Fibroblast of pulmonary artery (primary cell): ENCODE measurements around the gene NUTM1.

Source experiments
- DNase-seq: peaks from one replicate; pipeline ENCODE4 v3.0.0-alpha.2; 2010; ENCODE audit warnings: low read depth
- H3K4me3 ChIP-seq: replicated peaks from 2 replicates; pipeline ENCODE4 v1.5.1; 2011; ENCODE audit warnings: low read depth, mild to moderate bottlenecking, control low read depth, low read length, moderate library complexity
- TF ChIP-seq, protein P1 (sequence below): IDR thresholded peaks from 2 replicates; pipeline ENCODE4 v1.5.1; 2011; ENCODE audit warnings: mild to moderate bottlenecking, control low read depth, low read length, inconsistent platforms; ENCODE audit errors: missing control alignments

The NUTM1 gene

DNA sequence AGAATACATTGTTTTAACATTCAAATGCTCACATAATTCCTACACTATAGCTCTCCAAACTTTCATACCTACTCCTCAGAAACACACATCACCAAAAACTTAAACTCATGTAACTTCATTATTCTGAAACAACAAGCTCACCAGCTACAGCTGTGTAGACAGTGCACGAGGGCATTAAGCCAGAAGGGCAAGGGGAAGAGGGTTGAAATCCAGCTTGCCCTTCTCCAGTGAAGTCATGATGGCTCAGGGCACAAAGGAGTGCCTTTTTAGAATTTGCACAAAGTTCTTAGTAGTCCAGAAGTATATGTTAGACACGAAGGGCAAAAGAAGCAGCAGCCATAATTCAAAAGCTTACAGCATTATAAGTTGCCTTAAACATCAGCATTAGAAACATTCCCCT lies 14.1 kb upstream of the NUTM1 start:
- TF ChIP-seq, protein P1, sequence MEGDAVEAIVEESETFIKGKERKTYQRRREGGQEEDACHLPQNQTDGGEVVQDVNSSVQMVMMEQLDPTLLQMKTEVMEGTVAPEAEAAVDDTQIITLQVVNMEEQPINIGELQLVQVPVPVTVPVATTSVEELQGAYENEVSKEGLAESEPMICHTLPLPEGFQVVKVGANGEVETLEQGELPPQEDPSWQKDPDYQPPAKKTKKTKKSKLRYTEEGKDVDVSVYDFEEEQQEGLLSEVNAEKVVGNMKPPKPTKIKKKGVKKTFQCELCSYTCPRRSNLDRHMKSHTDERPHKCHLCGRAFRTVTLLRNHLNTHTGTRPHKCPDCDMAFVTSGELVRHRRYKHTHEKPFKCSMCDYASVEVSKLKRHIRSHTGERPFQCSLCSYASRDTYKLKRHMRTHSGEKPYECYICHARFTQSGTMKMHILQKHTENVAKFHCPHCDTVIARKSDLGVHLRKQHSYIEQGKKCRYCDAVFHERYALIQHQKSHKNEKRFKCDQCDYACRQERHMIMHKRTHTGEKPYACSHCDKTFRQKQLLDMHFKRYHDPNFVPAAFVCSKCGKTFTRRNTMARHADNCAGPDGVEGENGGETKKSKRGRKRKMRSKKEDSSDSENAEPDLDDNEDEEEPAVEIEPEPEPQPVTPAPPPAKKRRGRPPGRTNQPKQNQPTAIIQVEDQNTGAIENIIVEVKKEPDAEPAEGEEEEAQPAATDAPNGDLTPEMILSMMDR = no peak
- DNase-seq = no peak
- no peak overlapping the region for H3K4me3 ChIP-seq

DNA sequence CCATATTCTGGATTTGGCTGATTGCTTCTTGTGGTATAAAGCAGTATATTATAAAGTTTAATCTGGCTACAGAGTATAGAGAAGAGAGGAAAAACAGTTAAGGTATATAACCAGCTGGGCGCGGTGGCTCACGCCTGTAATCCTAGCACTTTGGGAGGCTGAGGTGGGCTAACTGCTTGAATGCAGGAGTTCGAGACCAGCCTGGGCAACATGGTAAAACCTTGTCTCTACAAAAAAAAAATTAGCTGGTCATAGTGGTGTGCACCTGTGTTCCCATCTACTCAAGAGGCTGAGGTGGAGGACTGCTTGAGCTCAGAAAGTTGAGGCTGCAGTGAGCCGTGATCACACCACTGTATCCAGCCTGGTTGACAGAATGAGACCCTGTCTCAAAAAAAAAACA lies 12.8 kb upstream of the NUTM1 start:
- no peak overlapping the region for H3K4me3 ChIP-seq
- DNase-seq = no peak
- TF ChIP-seq, protein P1 = no peak

DNA sequence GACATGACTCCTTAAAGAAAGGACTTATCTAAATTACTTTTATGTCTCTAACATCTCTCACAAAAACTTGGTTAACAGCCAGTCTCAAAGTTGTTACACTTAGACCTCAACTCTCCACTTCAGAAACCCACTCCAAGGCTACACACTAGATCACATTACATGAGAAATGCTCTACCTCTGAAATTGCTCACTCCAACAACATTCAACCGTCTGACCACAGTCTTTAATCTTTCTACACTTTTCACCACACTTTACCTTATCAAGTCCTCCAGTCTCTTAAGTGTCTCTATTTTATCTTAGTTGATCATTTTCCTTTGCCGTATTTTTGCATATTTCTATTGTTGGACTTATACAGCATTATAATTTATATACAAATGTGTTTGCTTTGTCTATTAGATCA lies 11.3 kb upstream of the NUTM1 start:
- no peak for DNase-seq
- no peak overlapping the region for H3K4me3 ChIP-seq
- TF ChIP-seq, protein P1 = no peak

DNA sequence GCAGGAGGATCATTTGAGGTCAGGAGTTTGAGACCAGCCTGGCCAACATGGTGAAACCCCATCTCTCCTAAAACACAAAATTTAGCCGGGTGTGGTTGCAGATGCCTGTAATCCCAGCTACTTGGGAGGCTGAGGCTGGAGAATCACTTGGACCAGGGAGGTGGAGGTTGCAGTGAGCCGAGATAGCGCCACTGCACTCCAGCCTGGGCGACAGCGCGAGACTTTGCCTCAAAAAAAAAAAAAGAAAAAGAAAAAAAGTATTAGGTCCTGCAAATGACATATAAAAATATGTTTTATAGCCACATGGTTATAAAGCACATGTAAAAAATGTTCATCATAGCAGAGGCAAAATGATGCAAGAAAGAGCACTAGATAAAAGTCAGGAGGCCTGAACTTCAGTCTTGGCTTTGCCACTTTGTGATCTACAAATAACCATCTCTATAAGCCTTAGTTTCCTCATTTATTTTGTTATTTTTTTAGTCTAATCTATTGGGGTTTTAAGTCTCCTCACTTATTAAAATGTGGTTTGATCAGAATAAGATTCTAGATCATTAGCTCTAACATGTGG lies 10.5 kb upstream of the NUTM1 start:
- no peak overlapping the region for H3K4me3 ChIP-seq
- DNase-seq = no peak
- TF ChIP-seq, protein P1 = no peak

DNA sequence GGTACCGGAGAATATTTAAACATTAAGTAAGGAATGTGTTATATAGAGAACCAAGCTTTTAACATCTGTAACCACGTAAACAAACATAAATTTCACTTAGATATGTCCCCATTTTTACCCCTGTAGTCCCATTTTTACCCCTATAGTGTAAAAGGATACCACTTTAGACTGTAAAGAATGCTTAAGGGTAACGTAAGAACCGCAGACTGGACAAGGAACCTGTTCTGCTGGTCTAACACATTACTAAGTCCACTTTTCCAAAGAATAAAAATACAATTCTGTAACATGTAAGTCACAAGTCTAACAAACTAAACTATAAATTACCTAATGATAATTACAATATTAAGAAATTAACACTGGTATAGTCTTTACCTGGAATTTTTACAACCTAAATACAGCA lies 8.4 kb upstream of the NUTM1 start:
- TF ChIP-seq, protein P1 = no peak
- peak overlapping the region; percentile 42 for H3K4me3 ChIP-seq
- DNase-seq = no peak

DNA sequence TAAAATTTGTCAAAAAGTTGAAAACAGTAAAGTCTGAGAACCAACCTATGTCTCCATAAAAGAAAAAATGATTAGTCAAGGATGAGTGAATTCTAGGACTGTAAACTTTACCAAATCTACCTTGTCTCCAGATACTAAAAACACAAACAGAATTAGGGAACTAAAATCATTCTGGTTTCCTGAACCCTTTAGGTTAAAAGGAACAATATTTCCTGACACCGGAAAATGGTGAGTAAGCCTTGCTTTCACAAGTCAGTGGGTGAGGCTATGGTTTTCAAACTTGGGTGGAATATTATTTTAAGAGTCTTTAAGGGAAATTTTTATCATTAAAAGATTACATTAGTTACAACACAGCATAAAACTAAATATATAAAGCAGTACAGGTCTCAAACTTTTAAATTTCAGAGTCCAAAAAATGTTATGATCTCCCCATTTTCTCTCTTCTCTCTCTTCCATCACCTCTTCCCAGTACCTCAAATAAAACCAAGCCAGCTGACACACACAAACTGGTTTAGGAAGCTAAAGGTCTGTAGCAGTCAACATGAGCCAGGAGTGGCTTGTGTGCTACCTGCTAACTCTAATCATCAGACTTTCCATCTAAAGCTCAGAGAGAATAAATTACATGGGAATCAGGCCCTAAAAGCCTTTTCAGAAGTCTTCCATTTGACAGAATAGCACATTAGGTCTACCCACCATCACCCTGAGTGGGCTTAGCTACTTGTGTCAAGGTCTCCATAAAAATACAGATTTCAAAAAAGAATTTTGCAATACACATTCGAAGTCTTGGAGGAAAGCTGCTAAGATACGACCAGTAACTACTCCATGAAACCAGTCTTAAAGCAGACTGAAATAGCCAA lies 7.7 kb upstream of the NUTM1 start:
- TF ChIP-seq, protein P1 = no peak
- peak; percentile 54 for DNase-seq
- H3K4me3 ChIP-seq = peak overlapping the region; percentile 42
